HG03575 (cell line): Measurements from ENCODE around the gene ISOC1.
A peak's percentile ranks its signal among the peaks of the same experiment; 100 is the strongest.

Experiments used
- ATAC-seq: cut with Tn5 transposase; IDR thresholded peaks from one replicate; pipeline ENCODE4 v1.9.1; 2021; ENCODE audit not compliant: unreplicated experiment, insufficient number of reproducible peaks, low FRiP score; ENCODE audit errors: extremely low read depth

Gene ISOC1

DNA sequence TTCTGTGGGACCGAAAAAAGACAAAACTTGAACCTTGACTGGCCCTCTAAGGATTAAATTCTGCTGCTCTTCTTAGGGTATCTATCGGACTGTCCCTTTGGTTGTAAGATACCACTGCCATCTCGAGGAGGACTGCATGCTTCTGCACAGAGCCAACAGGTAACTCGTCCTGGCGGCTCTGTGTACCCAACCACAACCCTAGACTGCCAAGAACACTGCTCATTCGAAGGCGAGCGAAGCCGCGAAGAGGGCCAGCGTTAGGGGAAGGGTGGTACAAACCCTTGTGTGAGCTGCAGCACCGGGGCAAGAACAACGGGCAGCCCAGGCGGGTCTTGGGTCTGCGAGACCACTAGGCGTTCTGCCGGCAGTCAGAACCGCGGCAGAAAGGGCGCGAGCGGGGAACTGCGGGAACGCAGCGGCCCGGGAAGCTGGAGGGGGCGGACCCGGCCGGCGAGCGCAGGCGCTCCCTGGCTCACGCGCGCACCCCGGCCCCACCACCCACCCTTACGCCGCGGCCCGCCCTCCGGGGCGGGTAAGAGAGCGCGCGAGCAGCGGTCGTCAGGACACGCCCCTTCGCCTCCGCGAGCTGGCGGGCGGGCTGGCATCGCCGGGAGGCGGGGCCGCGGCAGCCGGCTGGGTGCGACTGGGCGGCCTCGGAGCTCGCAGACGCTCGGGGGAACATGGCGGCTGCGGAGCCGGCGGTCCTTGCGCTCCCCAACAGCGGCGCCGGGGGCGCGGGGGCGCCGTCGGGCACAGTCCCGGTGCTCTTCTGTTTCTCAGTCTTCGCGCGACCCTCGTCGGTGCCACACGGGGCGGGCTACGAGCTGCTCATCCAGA, at the start of gene ISOC1:
TSS of gene ISOC1 (plus strand) at position 663 of the 837 bp plus-strand sequence. CDS start at position 681, 18 bp downstream.
- peak; percentile 48 for ATAC-seq

- no peak for ATAC-seq
These were observed 48.4 kb upstream of the ISOC1 start for GRCh38 chr5:129046151-129046550.

DNA sequence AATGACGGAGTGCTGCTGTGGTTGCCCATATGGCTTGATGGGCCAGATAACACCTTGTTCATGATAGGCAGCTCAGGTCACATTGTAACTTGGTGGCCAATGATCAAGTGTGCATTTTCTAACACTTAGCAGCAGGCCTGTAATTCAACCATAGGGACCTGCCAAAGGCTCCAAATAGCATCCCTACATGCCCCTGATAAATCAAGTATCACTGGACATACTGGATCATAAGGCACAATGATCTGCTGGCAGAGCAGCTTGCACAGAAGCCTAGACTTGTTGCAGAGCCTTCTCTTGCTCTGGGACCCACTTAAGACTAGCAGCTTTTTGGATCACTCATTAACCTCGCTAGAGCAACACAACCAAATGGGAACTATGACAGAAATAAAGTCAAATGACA, 46.0 kb upstream of the ISOC1 start:
- ATAC-seq, result no peak

DNA sequence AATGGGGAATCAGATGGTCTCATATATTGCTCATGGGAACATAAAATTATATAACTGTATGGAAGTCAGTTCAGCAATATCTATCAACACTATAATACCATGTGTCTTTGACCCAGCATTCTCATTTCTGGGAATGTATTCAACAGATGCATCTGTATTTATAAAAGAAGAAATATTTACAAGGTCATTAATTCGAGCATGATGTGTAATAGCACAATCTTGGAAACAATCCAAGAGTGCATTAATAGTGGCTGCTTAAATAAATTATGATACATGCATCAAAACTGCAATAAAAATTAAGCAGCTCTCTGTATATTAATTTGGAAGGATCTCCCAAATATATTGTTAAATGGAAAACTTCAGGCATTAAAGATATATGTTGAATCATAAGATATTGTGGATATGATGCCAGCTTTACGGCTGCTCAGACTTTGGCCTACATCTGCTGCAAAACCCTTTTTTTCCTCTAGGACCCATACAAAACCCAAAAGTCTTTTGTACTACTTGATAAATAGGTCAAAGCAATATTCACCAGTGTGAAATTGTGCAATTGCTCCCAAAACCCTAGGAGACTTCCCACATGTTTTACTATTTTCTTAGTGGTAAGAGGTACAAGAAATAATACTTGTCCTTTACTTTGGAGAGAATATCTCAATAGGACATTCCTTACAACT, 45.3 kb upstream of the ISOC1 start:
- no peak for ATAC-seq

- ATAC-seq, result no peak
These were observed 43.3 kb upstream of the ISOC1 start for GRCh38 chr5:129051283-129051682.

DNA sequence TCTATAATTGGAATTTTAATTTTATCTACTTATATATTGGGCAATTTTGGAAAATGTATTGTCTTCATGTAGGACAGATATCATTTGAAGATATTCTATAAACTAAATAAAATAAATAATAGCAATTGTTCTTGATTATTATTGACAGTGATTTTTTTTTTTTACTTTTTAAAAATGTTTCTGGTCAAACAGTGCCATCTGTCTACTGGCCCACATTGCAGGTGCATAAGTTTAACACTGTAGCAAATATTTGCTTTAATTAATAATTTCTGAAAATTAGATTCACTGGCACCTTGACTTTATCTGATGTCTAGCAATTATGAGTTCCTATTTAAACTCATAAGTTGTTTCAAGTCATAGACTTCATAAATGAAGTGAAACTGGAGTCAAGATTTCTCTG, 41.1 kb upstream of the ISOC1 start:
- no peak for ATAC-seq

DNA sequence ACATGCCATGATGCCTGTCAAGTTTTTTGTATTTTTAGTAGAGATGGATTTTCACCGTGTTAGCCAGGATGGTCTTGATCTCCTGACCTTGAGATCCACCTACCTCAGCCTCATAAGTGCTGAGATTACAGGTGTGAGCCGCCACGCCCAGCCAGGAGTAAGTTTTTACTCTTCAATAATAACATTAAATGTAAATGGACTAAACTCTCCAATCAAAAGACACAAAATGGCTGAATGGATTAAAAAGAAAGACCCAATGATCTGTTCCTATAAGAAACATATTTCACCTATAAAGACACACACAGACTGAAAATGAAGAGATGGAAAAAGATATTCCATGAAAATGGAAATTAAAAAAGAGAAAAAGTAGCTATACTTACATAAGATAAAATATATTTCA, 37.2 kb upstream of the ISOC1 start:
- no peak for ATAC-seq

DNA sequence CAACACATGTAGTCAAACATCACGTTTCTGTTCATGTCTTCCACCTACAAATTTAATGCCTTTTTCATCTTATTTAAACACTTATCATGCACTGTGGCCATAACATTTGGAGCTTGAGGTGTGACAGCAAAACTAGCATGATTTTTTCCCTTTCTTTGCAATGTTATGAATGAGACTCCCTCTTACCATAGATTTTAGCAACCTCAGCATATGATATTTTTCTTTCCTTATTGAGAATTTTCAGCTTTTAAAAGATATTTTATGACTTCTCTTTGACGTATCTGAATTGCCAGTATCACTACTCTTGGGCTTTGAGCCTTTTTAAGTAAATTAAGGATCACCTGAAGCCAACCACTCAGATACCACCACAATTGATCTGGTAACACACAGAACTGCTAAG, 32.7 kb upstream of the ISOC1 start:
- no peak for ATAC-seq

DNA sequence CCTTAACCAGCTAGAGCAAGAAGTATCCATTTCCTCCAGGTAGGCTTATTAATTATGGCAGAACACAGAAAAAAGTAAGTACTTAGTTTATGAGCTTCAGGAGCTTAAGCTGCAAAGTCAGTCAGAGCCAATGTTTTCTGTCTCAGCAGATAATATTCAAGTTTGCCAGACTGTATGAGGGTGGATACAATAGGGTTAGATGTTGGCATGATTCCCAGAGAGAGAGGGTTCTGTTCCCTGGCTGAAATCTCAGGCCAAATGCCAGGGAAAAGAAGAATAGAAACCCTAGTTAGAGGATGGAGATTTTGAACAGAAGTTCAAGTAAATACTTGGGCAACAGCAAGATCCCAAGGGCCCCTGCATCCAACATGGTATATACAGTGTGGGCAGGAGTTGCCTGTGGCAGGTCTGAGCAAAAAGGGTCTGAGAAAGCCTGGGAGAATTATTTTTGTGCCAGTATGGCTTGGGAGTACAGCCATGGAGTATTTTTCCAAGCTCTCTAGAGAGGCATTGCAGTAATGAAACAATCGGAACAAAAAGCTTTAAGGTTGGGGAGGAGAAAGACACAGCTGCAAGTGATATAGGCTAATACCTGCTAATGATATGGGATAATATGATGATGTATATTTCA, 31.0 kb upstream of the ISOC1 start:
- ATAC-seq, result no peak

- ATAC-seq, result no peak
These were observed 28.8 kb upstream of the ISOC1 start for GRCh38 chr5:129065721-129066120.

DNA sequence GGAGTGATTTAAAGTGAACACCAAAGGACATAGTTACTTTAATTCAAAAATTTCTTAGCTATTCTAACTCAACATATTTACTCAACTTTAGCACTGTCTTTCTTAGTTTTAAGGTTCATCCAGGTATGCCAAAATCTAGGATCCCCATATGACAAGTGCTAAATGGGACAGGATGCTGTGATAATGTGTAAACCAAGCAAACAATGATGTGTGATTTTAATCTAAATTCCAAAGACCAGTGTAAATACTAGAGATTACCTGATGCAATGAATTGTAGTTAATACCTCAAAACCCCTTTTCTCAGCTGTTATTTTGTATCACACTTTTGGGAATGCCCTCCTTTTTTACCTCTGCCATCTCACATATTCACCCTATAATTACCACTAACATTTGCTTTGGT, 26.8 kb upstream of the ISOC1 start:
- ATAC-seq, result no peak

DNA sequence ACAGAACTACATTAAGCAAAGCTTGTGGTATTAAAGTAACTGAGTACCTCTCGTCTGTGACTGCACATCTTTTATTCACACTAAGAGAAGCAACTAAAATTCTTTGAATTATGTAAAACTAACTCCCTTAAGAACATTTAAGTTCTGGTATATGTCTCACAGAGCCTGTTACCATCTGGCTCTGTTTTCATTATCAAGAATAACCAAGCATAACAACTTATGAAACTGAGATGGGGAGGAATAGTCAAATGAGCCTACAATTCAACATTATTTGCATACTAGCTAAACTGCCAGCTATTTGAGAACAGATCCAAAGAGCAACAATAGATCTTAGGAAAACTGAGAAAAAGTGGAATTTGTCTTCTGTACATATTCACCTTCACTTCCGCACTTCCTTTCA, 25.3 kb upstream of the ISOC1 start:
- ATAC-seq, result no peak

- no peak for ATAC-seq
These were observed 21.4 kb upstream of the ISOC1 start for GRCh38 chr5:129073111-129073510.

DNA sequence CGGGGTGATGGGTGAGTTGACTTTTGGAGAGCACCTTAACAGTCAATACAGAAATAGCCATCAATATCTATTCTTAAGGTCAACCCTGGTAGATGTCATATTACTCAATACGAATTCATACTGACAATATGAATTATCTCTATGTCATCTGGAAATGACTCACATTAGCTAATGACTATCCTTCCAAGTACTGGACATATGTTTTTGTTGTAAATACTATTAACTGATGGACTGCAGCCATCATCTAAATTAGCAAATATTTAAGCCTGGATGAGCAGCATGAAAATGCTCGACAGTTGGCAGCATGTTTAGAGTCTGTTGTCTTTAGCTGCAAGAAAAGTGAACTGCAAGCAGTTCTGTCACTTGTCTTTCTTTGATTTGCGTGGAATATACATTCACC, 19.6 kb upstream of the ISOC1 start:
- no peak for ATAC-seq

DNA sequence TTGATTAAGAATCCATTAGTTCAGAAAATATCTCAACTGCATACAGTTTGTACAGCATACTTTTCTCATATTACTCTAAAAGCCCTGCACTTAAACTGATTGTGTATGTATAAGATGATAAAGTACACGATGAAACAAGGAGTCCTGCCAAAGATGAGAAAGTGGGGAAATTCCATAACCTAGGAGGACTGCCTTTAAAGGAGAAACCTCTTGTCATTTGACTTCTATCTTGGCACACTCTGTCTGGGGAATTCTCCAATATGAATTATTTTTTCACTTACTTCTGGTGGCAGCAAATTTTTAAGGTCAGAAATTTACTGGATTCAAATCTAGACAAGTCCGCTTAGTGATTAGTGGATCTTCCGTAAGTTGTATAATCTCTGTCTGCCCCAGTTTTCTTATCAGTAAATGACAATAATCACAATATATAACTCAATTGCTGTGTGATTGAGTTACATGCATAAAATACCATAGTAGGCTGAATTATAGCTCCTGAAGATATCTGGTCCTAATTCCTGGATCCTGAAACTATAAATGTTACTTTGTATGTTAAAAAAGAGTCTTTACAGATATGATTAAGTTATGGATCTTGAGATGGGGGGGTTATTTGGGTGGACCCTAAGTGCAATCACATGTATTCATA, 17.0 kb upstream of the ISOC1 start:
- ATAC-seq, result no peak

DNA sequence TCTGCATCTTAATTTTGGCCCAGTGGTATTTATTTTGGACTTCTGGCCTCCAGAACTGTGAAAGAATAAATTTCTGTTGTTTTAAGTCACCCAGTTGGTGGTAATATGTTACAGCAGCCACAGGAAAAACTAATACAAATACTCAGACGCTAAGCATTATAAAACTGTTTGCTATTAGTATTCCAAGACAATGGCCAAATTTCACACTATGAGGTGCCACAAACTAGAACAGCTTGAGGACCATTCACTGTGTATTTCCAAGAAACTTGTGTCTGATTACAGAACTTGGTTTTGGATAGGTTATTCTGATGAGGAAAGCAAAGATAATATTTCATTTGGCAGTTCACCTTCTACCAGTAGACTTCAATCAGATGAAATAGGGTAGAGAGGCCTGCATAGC, 16.3 kb upstream of the ISOC1 start:
- ATAC-seq, result no peak

- ATAC-seq, result no peak
These were observed 15.9 kb upstream of the ISOC1 start for GRCh38 chr5:129078660-129079059.

DNA sequence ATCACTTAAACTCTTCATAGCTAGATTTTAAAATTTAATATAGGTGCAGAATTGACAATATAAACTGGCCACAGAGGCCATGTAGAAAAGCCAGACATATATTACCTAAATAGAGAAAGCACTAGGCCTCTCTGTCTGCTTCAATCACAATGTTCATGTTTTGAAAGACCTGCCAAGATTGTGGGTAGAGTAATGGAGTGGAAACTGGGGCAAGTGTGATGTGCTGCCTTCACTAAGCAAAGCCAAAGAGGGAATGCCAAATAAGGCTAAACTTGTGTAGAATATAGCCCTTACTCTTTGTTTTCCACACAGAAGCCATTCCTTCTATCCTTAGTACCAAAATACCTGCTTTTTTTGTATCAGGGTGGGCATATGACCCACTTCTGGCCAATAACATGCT, 15.1 kb upstream of the ISOC1 start:
- no peak for ATAC-seq

DNA sequence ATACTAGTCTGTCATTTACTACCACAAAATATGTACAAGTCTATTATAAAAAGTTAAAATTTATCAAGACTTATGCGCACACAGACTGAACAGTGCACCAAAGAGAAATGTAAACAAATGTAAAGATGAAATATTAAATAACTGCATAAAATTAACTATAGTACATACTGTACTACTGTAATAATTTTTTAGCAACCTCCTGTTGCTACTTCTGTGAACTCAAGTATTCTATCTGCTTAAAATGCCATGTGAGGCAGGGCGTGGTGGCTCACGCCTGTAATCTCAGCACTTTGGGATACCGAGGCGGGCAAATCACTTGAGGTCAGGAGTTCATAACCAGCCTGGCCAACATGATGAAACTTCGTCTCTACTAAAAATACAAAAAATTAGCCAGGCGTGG, 13.8 kb upstream of the ISOC1 start:
- ATAC-seq, result no peak
